ENCODE measurements around the gene CPAMD8.
"Not testable (repeated sequence)": the region's sequence is repeated elsewhere in the genome, so short reads cannot be mapped to it uniquely, and the experiment has no call there.

CPAMD8 gene

GRCh38 chr19:17025991-17026658, 485 bp downstream of the CPAMD8 start:
- no peak overlapping the region for H4K91ac ChIP-seq (ENCODE audit: low read length)
- H3K79me1 ChIP-seq (replicated peaks; ENCODE audit: low read length, poor library complexity, severe bottlenecking), result no peaks in the 10 kb centered on the region
- no peak overlapping the region for H2BK15ac ChIP-seq (ENCODE audit: low read depth, poor library complexity, severe bottlenecking)
- H2AFZ ChIP-seq (ENCODE audit: low read depth, low read length), result no peak overlapping the region
- peaks cover 9% of the 10 kb centered on the region for H3K4me1 ChIP-seq (ENCODE audit: control insufficient read depth, insufficient read depth, low read depth, low read length)
- no peak overlapping the region for H3K27ac ChIP-seq (ENCODE audit: low read length, poor library complexity, severe bottlenecking)
- no peak overlapping the region for H4K8ac ChIP-seq (ENCODE audit: low read length)
- no peak overlapping the region for H2BK5ac ChIP-seq (ENCODE audit: low read depth, low read length, poor library complexity, severe bottlenecking)
- H3K36me3 ChIP-seq (ENCODE audit: control insufficient read depth in 1 of 2, insufficient read depth in 2 of 2, low read depth in 1 of 2, low read length in 2 of 2), result no peaks in the 10 kb centered on the region
- no peak overlapping the region for H2AK5ac ChIP-seq (ENCODE audit: low read length, severe bottlenecking)
- H3K23ac ChIP-seq (ENCODE audit: low read length in 2 of 2), result peak overlapping the region in 1 of 2 experiments; percentile 70
- peak overlapping the region; percentile 40 for H3K4me2 ChIP-seq (ENCODE audit: low read length, poor library complexity, severe bottlenecking)
- no peak overlapping the region for H3K4me3 ChIP-seq (ENCODE audit: insufficient read depth in 1 of 2, low read depth in 1 of 2, low read length in 2 of 2)
- no peak overlapping the region for H2BK120ac ChIP-seq (ENCODE audit: low read depth, low read length)
- H3K27me3 ChIP-seq (ENCODE audit: control insufficient read depth in 1 of 2, insufficient read depth in 1 of 2, low read length in 2 of 2), result peaks cover 51 to 53% of the 10 kb centered on the region in 2 experiments
- H3K4ac ChIP-seq (ENCODE audit: low read depth in 1 of 2, low read length in 2 of 2), result no peak overlapping the region
- H2BK12ac ChIP-seq (ENCODE audit: low read length in 2 of 2), result no peak overlapping the region
- 6% methylated on average over 18 of the region's 40 CpGs for WGBS
- no peak overlapping the region for H3K18ac ChIP-seq (ENCODE audit: low read depth in 1 of 2, low read length in 2 of 2)
- peak overlapping the region in 1 of 2 experiments; percentile 70 for H3K14ac ChIP-seq (ENCODE audit: low read length in 2 of 2)
- H3K9me3 ChIP-seq (ENCODE audit: control insufficient read depth, low read length), result peaks cover 13% of the 10 kb centered on the region
- no peak overlapping the region for H3K9ac ChIP-seq (ENCODE audit: low read length)
- DNase-seq, result no peak

GRCh38 chr19:17025361-17025760, 1.2 kb downstream of the CPAMD8 start:
- Histone ChIP-seq H4K8ac (ENCODE audit: low read length) (no peak overlapping the region), H3K18ac (ENCODE audit: low read depth in 1 of 2, low read length in 2 of 2) (no peak overlapping the region), H2BK120ac (ENCODE audit: low read depth, low read length) (no peak overlapping the region), H4K91ac (ENCODE audit: low read length) (no peak overlapping the region), H2AFZ (ENCODE audit: low read depth, low read length) (no peak overlapping the region), H3K27me3 (ENCODE audit: control insufficient read depth in 1 of 2, insufficient read depth in 1 of 2, low read length in 2 of 2) (peaks cover 46 to 48% of the 10 kb centered on the region in 2 experiments), H3K14ac (ENCODE audit: low read length in 2 of 2) (no peak overlapping the region), H2BK12ac (ENCODE audit: low read length in 2 of 2) (no peak overlapping the region), H2BK15ac (ENCODE audit: low read depth, poor library complexity, severe bottlenecking) (no peak overlapping the region), H3K4me2 (ENCODE audit: low read length, poor library complexity, severe bottlenecking) (no peak overlapping the region), H2BK5ac (ENCODE audit: low read depth, low read length, poor library complexity, severe bottlenecking) (no peak overlapping the region), H3K36me3 (ENCODE audit: control insufficient read depth in 1 of 2, insufficient read depth in 2 of 2, low read depth in 1 of 2, low read length in 2 of 2) (no peaks in the 10 kb centered on the region), H3K9ac (ENCODE audit: low read length) (no peak overlapping the region), H3K4ac (ENCODE audit: low read depth in 1 of 2, low read length in 2 of 2) (no peak overlapping the region), H3K79me1 (replicated peaks; ENCODE audit: low read length, poor library complexity, severe bottlenecking) (no peaks in the 10 kb centered on the region), H3K4me1 (ENCODE audit: control insufficient read depth, insufficient read depth, low read depth, low read length) (peaks cover 9% of the 10 kb centered on the region), H3K27ac (ENCODE audit: low read length, poor library complexity, severe bottlenecking) (no peak overlapping the region), H3K9me3 (ENCODE audit: control insufficient read depth, low read length) (peaks cover 13% of the 10 kb centered on the region), H2AK5ac (ENCODE audit: low read length, severe bottlenecking) (no peak overlapping the region), H3K23ac (ENCODE audit: low read length in 2 of 2) (no peak overlapping the region), H3K4me3 (ENCODE audit: insufficient read depth in 1 of 2, low read depth in 1 of 2, low read length in 2 of 2) (no peak overlapping the region)
- 92% methylated on average over 5 of the region's 6 CpGs for WGBS
- no peak for DNase-seq

- not testable (repeated sequence) for H3K4ac ChIP-seq (ENCODE audit: low read depth in 1 of 2, low read length in 2 of 2); H2BK5ac ChIP-seq (ENCODE audit: low read depth, low read length, poor library complexity, severe bottlenecking); H2BK12ac ChIP-seq (ENCODE audit: low read length in 2 of 2); H3K79me1 ChIP-seq (replicated peaks; ENCODE audit: low read length, poor library complexity, severe bottlenecking); H3K23ac ChIP-seq (ENCODE audit: low read length in 2 of 2); H2BK15ac ChIP-seq (ENCODE audit: low read depth, poor library complexity, severe bottlenecking); H4K91ac ChIP-seq (ENCODE audit: low read length); H3K18ac ChIP-seq (ENCODE audit: low read depth in 1 of 2, low read length in 2 of 2); H3K4me3 ChIP-seq (ENCODE audit: insufficient read depth in 1 of 2, low read depth in 1 of 2, low read length in 2 of 2); H4K8ac ChIP-seq (ENCODE audit: low read length); H2AFZ ChIP-seq (ENCODE audit: low read depth, low read length); DNase-seq; H3K14ac ChIP-seq (ENCODE audit: low read length in 2 of 2); H3K4me2 ChIP-seq (ENCODE audit: low read length, poor library complexity, severe bottlenecking); H3K27ac ChIP-seq (ENCODE audit: low read length, poor library complexity, severe bottlenecking); H3K9ac ChIP-seq (ENCODE audit: low read length); H2AK5ac ChIP-seq (ENCODE audit: low read length, severe bottlenecking); H2BK120ac ChIP-seq (ENCODE audit: low read depth, low read length); H3K36me3 ChIP-seq (ENCODE audit: control insufficient read depth in 1 of 2, insufficient read depth in 2 of 2, low read depth in 1 of 2, low read length in 2 of 2)
- H3K27me3 ChIP-seq (ENCODE audit: control insufficient read depth in 1 of 2, insufficient read depth in 1 of 2, low read length in 2 of 2), result peaks cover 45% of the 10 kb centered on the region in 2 experiments
- peaks cover 10% of the 10 kb centered on the region for H3K4me1 ChIP-seq (ENCODE audit: control insufficient read depth, insufficient read depth, low read depth, low read length)
- 71% methylated on average over 8 of the region's 8 CpGs for WGBS
- peaks cover 13% of the 10 kb centered on the region for H3K9me3 ChIP-seq (ENCODE audit: control insufficient read depth, low read length)
Observed at GRCh38 chr19:17024941-17025340, 1.7 kb downstream of the CPAMD8 start.

- H2BK5ac ChIP-seq (ENCODE audit: low read depth, low read length, poor library complexity, severe bottlenecking), result no peak overlapping the region
- no peak overlapping the region for H3K9ac ChIP-seq (ENCODE audit: low read length)
- H3K23ac ChIP-seq (ENCODE audit: low read length in 2 of 2), result no peak overlapping the region
- H3K36me3 ChIP-seq (ENCODE audit: control insufficient read depth in 1 of 2, insufficient read depth in 2 of 2, low read depth in 1 of 2, low read length in 2 of 2), result no peaks in the 10 kb centered on the region
- 86% methylated on average over 3 of the region's 3 CpGs for WGBS
- H3K4me3 ChIP-seq (ENCODE audit: insufficient read depth in 1 of 2, low read depth in 1 of 2, low read length in 2 of 2), result no peak overlapping the region
- peaks cover 10% of the 10 kb centered on the region for H3K4me1 ChIP-seq (ENCODE audit: control insufficient read depth, insufficient read depth, low read depth, low read length)
- H3K4ac ChIP-seq (ENCODE audit: low read depth in 1 of 2, low read length in 2 of 2), result no peak overlapping the region
- peaks cover 13% of the 10 kb centered on the region for H3K9me3 ChIP-seq (ENCODE audit: control insufficient read depth, low read length)
- no peak overlapping the region for H2AK5ac ChIP-seq (ENCODE audit: low read length, severe bottlenecking)
- no peak overlapping the region for H3K18ac ChIP-seq (ENCODE audit: low read depth in 1 of 2, low read length in 2 of 2)
- peaks cover 42 to 43% of the 10 kb centered on the region in 2 experiments for H3K27me3 ChIP-seq (ENCODE audit: control insufficient read depth in 1 of 2, insufficient read depth in 1 of 2, low read length in 2 of 2)
- H2BK15ac ChIP-seq (ENCODE audit: low read depth, poor library complexity, severe bottlenecking), result no peak overlapping the region
- H4K91ac ChIP-seq (ENCODE audit: low read length), result no peak overlapping the region
- H2BK12ac ChIP-seq (ENCODE audit: low read length in 2 of 2), result no peak overlapping the region
- H3K27ac ChIP-seq (ENCODE audit: low read length, poor library complexity, severe bottlenecking), result no peak overlapping the region
- no peak overlapping the region for H2AFZ ChIP-seq (ENCODE audit: low read depth, low read length)
- no peak overlapping the region for H2BK120ac ChIP-seq (ENCODE audit: low read depth, low read length)
- H3K14ac ChIP-seq (ENCODE audit: low read length in 2 of 2), result no peak overlapping the region
- DNase-seq, result no peak
- H4K8ac ChIP-seq (ENCODE audit: low read length), result no peak overlapping the region
- H3K79me1 ChIP-seq (replicated peaks; ENCODE audit: low read length, poor library complexity, severe bottlenecking), result no peaks in the 10 kb centered on the region
- H3K4me2 ChIP-seq (ENCODE audit: low read length, poor library complexity, severe bottlenecking), result no peak overlapping the region
Observed at GRCh38 chr19:17023805-17024204, 2.8 kb downstream of the CPAMD8 start.

Data from mesenchymal stem cell (in vitro differentiated cells and primary cell).